ENCODE measurements around the gene IL1R2. TPM values are rescaled to one million over a fixed set of nuclear protein-coding genes. Genes with fewer than 3 reads are reported as not detected.

IL1R2 gene
- total and polyA plus RNA-seq, 2 of the 13 experiments (the other 11 are each of a cell fraction or from before 2014, with no cell fraction given): 3.6 to 7.3 TPM

DNA sequence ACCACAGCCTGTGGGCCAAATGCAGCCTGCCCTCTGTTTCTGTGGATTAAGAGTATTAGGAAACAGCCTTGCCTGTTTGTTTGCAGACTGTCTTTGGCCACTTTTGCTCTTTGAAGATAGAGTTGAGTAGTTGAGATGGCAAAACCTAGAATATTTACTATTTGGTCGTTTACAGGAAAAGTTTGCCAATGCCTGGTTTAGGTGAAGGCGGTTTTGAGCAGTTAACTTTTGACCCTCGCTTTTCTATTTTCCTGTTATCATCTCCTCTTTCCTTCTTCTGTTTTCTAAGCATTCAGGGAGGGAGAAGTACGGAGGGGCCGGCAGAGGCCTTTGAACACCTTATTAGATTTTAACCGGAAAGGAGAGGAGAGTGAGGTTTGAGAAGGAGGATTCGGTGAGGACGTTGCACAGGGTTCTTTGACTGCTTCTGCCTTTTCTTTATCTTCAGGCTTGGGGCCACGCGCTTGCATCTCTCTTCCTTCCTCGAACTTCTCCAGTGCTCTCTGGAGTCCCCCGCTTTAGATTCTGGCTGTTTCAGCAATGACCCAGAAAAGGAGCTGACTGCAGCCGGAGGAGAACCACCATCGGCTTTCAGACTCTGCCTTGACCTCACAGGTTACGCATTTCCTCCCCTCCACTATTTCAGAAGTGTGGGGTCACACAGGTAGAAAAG lies 39.2 kb downstream of the IL1R2 start (continued):
- TF ChIP-seq, protein P1, sequence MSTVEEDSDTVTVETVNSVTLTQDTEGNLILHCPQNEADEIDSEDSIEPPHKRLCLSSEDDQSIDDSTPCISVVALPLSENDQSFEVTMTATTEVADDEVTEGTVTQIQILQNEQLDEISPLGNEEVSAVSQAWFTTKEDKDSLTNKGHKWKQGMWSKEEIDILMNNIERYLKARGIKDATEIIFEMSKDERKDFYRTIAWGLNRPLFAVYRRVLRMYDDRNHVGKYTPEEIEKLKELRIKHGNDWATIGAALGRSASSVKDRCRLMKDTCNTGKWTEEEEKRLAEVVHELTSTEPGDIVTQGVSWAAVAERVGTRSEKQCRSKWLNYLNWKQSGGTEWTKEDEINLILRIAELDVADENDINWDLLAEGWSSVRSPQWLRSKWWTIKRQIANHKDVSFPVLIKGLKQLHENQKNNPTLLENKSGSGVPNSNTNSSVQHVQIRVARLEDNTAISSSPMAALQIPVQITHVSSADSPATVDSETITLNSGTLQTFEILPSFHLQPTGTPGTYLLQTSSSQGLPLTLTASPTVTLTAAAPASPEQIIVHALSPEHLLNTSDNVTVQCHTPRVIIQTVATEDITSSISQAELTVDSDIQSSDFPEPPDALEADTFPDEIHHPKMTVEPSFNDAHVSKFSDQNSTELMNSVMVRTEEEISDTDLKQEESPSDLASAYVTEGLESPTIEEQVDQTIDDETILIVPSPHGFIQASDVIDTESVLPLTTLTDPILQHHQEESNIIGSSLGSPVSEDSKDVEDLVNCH (CRISPR knock-in tag; IDR thresholded peaks at IDR 0.05): no peak
- TF ChIP-seq ZMYM4 (CRISPR knock-in tag; IDR thresholded peaks at IDR 0.05): peak; percentile 87; the same call in 1 of the 2 replicates
- TF ChIP-seq, protein P2, sequence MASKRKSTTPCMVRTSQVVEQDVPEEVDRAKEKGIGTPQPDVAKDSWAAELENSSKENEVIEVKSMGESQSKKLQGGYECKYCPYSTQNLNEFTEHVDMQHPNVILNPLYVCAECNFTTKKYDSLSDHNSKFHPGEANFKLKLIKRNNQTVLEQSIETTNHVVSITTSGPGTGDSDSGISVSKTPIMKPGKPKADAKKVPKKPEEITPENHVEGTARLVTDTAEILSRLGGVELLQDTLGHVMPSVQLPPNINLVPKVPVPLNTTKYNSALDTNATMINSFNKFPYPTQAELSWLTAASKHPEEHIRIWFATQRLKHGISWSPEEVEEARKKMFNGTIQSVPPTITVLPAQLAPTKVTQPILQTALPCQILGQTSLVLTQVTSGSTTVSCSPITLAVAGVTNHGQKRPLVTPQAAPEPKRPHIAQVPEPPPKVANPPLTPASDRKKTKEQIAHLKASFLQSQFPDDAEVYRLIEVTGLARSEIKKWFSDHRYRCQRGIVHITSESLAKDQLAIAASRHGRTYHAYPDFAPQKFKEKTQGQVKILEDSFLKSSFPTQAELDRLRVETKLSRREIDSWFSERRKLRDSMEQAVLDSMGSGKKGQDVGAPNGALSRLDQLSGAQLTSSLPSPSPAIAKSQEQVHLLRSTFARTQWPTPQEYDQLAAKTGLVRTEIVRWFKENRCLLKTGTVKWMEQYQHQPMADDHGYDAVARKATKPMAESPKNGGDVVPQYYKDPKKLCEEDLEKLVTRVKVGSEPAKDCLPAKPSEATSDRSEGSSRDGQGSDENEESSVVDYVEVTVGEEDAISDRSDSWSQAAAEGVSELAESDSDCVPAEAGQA (IDR thresholded peaks at IDR 0.05; ENCODE audit: low read depth): no peak
- TF ChIP-seq, protein P2 (CRISPR knock-in tag; IDR thresholded peaks at IDR 0.05; ENCODE audit: borderline replicate concordance): 0 out of 2 replicates have a peak, but pooled peaks have one; percentile 41
- TF ChIP-seq ZNF558 (CRISPR knock-in tag; IDR thresholded peaks at IDR 0.05; ENCODE audit: borderline replicate concordance): no peak
- TF ChIP-seq HMG20B (CRISPR knock-in tag; conservative IDR thresholded peaks at IDR 0.05): peak; percentile 86
- no peak for TF ChIP-seq ZNF570 (CRISPR knock-in tag; IDR thresholded peaks at IDR 0.05; ENCODE audit: borderline replicate concordance)
- TF ChIP-seq DMAP1 (CRISPR knock-in tag; IDR thresholded peaks at IDR 0.05): peak; percentile 72; the same call in 1 of the 2 replicates
- 0 out of 2 replicates have a peak, but pooled peaks have one; percentile 38 for TF ChIP-seq ZNF557 (CRISPR knock-in tag; IDR thresholded peaks at IDR 0.05)
- TF ChIP-seq, protein P3, sequence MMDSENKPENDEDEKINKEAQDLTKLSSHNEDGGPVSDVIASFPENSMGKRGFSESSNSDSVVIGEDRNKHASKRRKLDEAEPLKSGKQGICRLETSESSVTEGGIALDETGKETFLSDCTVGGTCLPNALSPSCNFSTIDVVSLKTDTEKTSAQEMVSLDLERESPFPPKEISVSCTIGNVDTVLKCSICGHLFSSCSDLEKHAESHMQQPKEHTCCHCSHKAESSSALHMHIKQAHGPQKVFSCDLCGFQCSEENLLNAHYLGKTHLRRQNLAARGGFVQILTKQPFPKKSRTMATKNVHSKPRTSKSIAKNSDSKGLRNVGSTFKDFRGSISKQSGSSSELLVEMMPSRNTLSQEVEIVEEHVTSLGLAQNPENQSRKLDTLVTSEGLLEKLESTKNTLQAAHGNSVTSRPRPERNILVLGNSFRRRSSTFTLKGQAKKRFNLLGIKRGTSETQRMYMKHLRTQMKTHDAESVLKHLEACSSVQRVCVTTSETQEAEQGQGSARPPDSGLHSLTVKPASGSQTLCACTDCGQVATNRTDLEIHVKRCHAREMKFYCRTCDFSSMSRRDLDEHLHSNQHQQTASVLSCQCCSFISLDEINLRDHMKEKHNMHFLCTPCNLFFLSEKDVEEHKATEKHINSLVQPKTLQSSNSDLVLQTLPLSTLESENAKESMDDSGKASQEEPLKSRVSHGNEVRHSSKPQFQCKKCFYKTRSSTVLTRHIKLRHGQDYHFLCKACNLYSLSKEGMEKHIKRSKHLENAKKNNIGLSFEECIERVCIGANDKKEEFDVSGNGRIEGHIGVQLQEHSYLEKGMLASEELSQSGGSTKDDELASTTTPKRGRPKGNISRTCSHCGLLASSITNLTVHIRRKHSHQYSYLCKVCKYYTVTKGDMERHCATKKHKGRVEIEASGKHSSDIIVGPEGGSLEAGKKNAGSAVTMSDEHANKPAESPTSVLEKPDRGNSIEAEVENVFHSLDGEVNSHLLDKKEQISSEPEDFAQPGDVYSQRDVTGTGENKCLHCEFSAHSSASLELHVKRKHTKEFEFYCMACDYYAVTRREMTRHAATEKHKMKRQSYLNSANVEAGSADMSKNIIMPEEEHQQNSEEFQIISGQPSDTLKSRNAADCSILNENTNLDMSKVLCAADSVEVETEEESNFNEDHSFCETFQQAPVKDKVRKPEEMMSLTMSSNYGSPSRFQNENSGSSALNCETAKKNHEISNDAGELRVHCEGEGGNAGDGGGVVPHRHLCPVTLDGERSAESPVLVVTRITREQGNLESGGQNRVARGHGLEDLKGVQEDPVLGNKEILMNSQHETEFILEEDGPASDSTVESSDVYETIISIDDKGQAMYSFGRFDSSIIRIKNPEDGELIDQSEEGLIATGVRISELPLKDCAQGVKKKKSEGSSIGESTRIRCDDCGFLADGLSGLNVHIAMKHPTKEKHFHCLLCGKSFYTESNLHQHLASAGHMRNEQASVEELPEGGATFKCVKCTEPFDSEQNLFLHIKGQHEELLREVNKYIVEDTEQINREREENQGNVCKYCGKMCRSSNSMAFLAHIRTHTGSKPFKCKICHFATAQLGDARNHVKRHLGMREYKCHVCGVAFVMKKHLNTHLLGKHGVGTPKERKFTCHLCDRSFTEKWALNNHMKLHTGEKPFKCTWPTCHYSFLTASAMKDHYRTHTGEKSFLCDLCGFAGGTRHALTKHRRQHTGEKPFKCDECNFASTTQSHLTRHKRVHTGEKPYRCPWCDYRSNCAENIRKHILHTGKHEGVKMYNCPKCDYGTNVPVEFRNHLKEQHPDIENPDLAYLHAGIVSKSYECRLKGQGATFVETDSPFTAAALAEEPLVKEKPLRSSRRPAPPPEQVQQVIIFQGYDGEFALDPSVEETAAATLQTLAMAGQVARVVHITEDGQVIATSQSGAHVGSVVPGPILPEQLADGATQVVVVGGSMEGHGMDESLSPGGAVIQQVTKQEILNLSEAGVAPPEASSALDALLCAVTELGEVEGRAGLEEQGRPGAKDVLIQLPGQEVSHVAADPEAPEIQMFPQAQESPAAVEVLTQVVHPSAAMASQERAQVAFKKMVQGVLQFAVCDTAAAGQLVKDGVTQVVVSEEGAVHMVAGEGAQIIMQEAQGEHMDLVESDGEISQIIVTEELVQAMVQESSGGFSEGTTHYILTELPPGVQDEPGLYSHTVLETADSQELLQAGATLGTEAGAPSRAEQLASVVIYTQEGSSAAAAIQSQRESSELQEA (CRISPR knock-in tag; IDR thresholded peaks at IDR 0.05; ENCODE audit: not compliant biosample characterization): no peak
- TF ChIP-seq GABPB1 (CRISPR knock-in tag; IDR thresholded peaks at IDR 0.05): peak; percentile 40; the same call in 1 of the 2 replicates
